Mucosa of rectum (tissue), 2 donors: Measurements from ENCODE around the gene ADAMTS3.
"Not testable (repeated sequence)": the region's sequence is repeated elsewhere in the genome, so short reads cannot be mapped to it uniquely, and the experiment has no call there.

ENCODE experiments used
- H3K27ac ChIP-seq, 2 donors: one replicate each; pipeline ENCODE4 v1.7.0; 2013; ENCODE audit warnings: inconsistent platforms in 2 of 2, low read depth in 2 of 2, low read length in 2 of 2
- H3K27me3 ChIP-seq, 2 donors: one replicate each; pipeline ENCODE4 v1.7.0; 2013; ENCODE audit warnings: low read length in 2 of 2; ENCODE audit not compliant: control insufficient read depth in 2 of 2, insufficient read depth in 2 of 2
- H3K36me3 ChIP-seq, 2 donors: one replicate each; pipeline ENCODE4 v1.7.0; 2013; ENCODE audit warnings: low read length in 2 of 2; ENCODE audit not compliant: control insufficient read depth in 2 of 2, insufficient read depth in 2 of 2
- H3K4me1 ChIP-seq, 2 donors: one replicate each; pipeline ENCODE4 v1.7.0; 2013; ENCODE audit warnings: low read length in 2 of 2, mild to moderate bottlenecking in 1 of 2; ENCODE audit not compliant: control insufficient read depth in 2 of 2, insufficient read depth in 2 of 2
- H3K4me3 ChIP-seq, 2 donors: one replicate each; pipeline ENCODE4 v1.7.0; 2013; ENCODE audit warnings: low read length in 2 of 2
- H3K9ac ChIP-seq, 2 donors: one replicate each; pipeline ENCODE4 v1.7.0; 2013; ENCODE audit warnings: low read length in 2 of 2, low read depth in 1 of 2, mild to moderate bottlenecking in 1 of 2
- H3K9me3 ChIP-seq, 2 donors: one replicate each; pipeline ENCODE4 v1.7.0; 2013; ENCODE audit warnings: low read length in 2 of 2; ENCODE audit not compliant: control insufficient read depth in 2 of 2
- donor health status: healthy.
- donor health status: Normal muscosa, but diverticular disease.

ADAMTS3 gene

DNA sequence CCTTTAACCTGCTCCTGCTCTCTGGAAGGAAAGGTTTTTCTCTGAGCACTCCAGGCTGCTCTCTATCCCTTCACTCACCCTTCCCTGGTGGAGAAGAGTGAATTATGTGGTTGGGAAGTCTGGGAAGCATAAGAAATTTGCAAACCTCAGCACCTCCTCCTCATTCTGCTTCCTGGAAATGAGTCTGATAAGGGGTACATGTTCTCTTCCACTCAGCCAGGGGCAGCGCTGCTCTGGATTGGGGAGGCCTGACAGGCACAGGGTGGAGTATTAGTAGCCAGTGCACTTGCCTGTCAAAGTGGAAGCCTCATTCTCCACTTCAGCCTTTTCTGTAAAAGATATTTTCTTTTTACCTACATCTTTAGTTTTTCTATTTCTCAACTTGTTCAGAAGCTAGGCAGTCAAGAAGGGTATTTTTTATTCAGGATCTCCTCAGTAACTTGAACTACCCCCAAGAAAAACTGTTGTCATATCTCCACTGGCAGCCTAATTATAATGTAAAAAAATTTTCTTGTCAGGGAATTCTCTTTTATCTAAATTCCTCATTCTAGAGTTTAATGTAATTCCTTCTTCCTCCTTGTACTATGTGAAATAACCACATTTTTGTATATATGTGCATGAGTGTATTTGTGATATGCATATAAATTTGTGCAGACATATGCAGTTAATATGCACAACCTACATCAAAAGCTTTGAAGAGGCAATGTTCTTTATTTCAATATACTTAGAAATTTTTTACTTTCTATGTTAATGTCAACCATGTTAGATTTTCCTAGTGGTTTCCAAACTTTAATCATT lies 15.3 kb downstream of the ADAMTS3 start:
- H3K9me3 ChIP-seq, result no peaks in the 10 kb centered on the region
- H3K9ac ChIP-seq, result no peak overlapping the region
- no peaks in the 10 kb centered on the region for H3K4me1 ChIP-seq
- H3K36me3 ChIP-seq, result no peaks in the 10 kb centered on the region
- no peak overlapping the region for H3K27ac ChIP-seq
- H3K27me3 ChIP-seq, result no peaks in the 10 kb centered on the region
- no peak overlapping the region for H3K4me3 ChIP-seq

- no peaks in the 10 kb centered on the region for H3K9me3 ChIP-seq
- H3K4me3 ChIP-seq, result no peak overlapping the region
- H3K9ac ChIP-seq, result no peak overlapping the region
- no peaks in the 10 kb centered on the region for H3K36me3 ChIP-seq
- no peak overlapping the region for H3K27ac ChIP-seq
- H3K4me1 ChIP-seq, result no peaks in the 10 kb centered on the region
- H3K27me3 ChIP-seq, result no peaks in the 10 kb centered on the region
Measured at GRCh38 chr4:72552447-72552846, 16.6 kb downstream of the ADAMTS3 start.

- Histone ChIP-seq H3K36me3 (no peaks in the 10 kb centered on the region), H3K27ac (no peak overlapping the region), H3K9ac (no peak overlapping the region), H3K4me1 (no peaks in the 10 kb centered on the region), H3K9me3 (no peaks in the 10 kb centered on the region), H3K4me3 (no peak overlapping the region), H3K27me3 (no peaks in the 10 kb centered on the region)
Measured at GRCh38 chr4:72546456-72546855, 22.6 kb downstream of the ADAMTS3 start.

GRCh38 chr4:72540694-72541093 lies 28.3 kb downstream of the ADAMTS3 start:
- H3K27ac ChIP-seq, H3K4me3 ChIP-seq, H3K36me3 ChIP-seq, H3K9ac ChIP-seq, H3K4me1 ChIP-seq, H3K27me3 ChIP-seq, H3K9me3 ChIP-seq: not testable (repeated sequence)

- H3K9ac ChIP-seq, result no peak overlapping the region
- no peaks in the 10 kb centered on the region for H3K36me3 ChIP-seq
- no peaks in the 10 kb centered on the region for H3K27me3 ChIP-seq
- H3K4me3 ChIP-seq, result no peak overlapping the region
- no peaks in the 10 kb centered on the region for H3K9me3 ChIP-seq
- H3K4me1 ChIP-seq, result no peaks in the 10 kb centered on the region
- H3K27ac ChIP-seq, result no peak overlapping the region
Measured at GRCh38 chr4:72538006-72538405, 31.0 kb downstream of the ADAMTS3 start.

GRCh38 chr4:72536443-72536842 lies 32.6 kb downstream of the ADAMTS3 start:
- no peaks in the 10 kb centered on the region for H3K27me3 ChIP-seq
- H3K27ac ChIP-seq, result no peak overlapping the region
- no peak overlapping the region for H3K4me3 ChIP-seq
- H3K4me1 ChIP-seq, result no peaks in the 10 kb centered on the region
- H3K9ac ChIP-seq, result no peak overlapping the region
- no peaks in the 10 kb centered on the region for H3K9me3 ChIP-seq
- H3K36me3 ChIP-seq, result no peaks in the 10 kb centered on the region

GRCh38 chr4:72531768-72532290 lies 37.2 kb downstream of the ADAMTS3 start:
- H3K27ac ChIP-seq, result no peak overlapping the region
- no peak overlapping the region for H3K4me3 ChIP-seq
- H3K36me3 ChIP-seq, result no peaks in the 10 kb centered on the region
- H3K27me3 ChIP-seq, result no peaks in the 10 kb centered on the region
- no peaks in the 10 kb centered on the region for H3K4me1 ChIP-seq
- no peaks in the 10 kb centered on the region for H3K9me3 ChIP-seq
- no peak overlapping the region for H3K9ac ChIP-seq

DNA sequence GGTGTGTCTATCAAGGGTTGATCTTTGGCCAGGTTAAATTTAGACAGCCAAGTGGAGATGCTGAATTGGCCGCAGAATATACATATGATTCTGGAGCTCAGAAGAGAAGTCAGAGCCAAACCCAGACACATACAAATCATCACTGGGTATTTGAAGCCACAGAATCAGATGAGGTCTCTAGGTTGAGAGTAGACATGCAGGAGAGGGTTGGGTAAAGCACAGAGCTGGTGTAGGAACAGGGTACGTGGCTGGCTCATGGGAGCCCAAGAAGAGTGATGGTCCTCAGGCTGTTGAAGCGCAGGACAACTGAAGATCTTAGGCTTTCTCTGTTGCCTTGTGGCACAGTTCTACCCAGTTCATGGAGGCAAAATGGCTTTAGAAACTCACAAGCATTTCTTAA lies 37.7 kb downstream of the ADAMTS3 start:
- H3K9ac ChIP-seq, result no peak overlapping the region
- no peaks in the 10 kb centered on the region for H3K9me3 ChIP-seq
- no peaks in the 10 kb centered on the region for H3K36me3 ChIP-seq
- no peak overlapping the region for H3K4me3 ChIP-seq
- no peaks in the 10 kb centered on the region for H3K27me3 ChIP-seq
- H3K27ac ChIP-seq, result no peak overlapping the region
- no peaks in the 10 kb centered on the region for H3K4me1 ChIP-seq

DNA sequence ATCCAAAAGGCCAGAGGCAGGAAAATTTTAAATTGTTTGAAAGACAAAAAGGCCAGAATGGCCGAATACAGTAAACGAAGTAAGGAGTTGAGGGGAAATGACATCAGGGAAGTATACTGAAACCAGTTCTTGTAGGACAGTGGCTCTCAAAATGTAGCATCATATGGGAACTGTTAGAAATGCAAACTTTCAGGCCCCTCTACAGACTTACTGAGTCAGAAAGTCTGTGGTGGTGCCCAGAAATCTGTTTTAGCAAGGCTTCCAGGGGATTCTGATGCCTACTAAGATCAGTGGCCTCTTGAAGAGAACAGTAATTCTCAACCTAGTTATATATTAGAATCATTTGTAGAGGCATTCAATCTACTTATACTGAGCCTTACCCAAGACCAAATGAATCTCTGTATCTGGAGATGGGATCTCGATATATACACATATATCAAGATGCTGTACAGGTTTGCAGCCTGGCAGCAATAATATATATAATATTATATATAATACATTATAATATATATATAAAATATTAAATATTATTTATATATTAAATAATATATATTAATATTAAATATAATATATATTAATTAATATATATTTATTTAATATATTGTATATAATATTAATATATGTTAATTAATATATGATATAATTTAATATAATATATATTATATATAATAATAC lies 39.7 kb downstream of the ADAMTS3 start:
- no peak overlapping the region for H3K4me3 ChIP-seq
- no peaks in the 10 kb centered on the region for H3K27me3 ChIP-seq
- H3K27ac ChIP-seq, result no peak overlapping the region
- H3K36me3 ChIP-seq, result no peaks in the 10 kb centered on the region
- H3K4me1 ChIP-seq, result no peaks in the 10 kb centered on the region
- H3K9me3 ChIP-seq, result no peaks in the 10 kb centered on the region
- H3K9ac ChIP-seq, result no peak overlapping the region

DNA sequence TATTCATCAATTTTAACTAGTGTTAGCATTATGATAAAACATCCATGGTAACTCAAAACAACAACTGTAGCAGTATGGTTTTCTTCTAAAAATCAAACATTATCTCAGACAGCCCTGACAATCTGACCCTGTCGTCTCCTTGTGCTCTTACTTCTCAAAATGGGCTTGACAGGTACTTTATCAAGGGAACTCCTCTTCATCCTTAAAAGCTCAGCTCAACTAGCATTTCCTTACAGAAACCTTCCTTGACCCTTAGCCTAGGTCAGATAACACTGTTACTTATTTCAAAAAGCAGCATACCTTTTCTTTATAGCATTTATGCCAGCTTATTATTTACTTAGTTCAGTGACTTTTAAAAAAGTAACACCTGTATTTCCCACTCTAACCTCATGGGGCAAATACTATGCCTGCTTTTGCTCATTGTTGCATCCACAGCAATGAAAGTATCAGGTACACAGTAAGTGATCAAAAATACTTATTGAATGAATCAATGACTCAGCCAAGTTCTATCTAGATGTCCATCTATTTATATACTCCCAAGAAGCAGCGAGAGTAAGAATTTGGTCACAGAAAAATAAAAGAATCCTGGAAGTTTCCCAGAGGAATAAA lies 41.9 kb downstream of the ADAMTS3 start:
- H3K9ac ChIP-seq, result no peak overlapping the region
- no peak overlapping the region for H3K27ac ChIP-seq
- H3K4me3 ChIP-seq, result no peak overlapping the region
- H3K9me3 ChIP-seq, result no peaks in the 10 kb centered on the region
- no peaks in the 10 kb centered on the region for H3K27me3 ChIP-seq
- H3K4me1 ChIP-seq, result no peaks in the 10 kb centered on the region
- H3K36me3 ChIP-seq, result no peaks in the 10 kb centered on the region
